ENCODE data around the gene RANBP10. TPM values are rescaled to one million over a fixed set of nuclear protein-coding genes. Genes with fewer than 3 reads are reported as not detected.

The RANBP10 gene
- total RNA-seq, 4 donors from 2014 or later = 8.1 to 11.7 (median 9.3) TPM

- TF ChIP-seq, protein P1, sequence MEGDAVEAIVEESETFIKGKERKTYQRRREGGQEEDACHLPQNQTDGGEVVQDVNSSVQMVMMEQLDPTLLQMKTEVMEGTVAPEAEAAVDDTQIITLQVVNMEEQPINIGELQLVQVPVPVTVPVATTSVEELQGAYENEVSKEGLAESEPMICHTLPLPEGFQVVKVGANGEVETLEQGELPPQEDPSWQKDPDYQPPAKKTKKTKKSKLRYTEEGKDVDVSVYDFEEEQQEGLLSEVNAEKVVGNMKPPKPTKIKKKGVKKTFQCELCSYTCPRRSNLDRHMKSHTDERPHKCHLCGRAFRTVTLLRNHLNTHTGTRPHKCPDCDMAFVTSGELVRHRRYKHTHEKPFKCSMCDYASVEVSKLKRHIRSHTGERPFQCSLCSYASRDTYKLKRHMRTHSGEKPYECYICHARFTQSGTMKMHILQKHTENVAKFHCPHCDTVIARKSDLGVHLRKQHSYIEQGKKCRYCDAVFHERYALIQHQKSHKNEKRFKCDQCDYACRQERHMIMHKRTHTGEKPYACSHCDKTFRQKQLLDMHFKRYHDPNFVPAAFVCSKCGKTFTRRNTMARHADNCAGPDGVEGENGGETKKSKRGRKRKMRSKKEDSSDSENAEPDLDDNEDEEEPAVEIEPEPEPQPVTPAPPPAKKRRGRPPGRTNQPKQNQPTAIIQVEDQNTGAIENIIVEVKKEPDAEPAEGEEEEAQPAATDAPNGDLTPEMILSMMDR (IDR thresholded peaks at IDR 0.05; ENCODE audit: low read depth) = no peak
These were observed 87.1 kb downstream of the RANBP10 start, which contains the start of gene GFOD2 for GRCh38 chr16:67719048-67719777. GFOD2 (minus strand) TSS chr16:67719316; CDS start chr16:67685715, 33,601 bp downstream.

DNA sequence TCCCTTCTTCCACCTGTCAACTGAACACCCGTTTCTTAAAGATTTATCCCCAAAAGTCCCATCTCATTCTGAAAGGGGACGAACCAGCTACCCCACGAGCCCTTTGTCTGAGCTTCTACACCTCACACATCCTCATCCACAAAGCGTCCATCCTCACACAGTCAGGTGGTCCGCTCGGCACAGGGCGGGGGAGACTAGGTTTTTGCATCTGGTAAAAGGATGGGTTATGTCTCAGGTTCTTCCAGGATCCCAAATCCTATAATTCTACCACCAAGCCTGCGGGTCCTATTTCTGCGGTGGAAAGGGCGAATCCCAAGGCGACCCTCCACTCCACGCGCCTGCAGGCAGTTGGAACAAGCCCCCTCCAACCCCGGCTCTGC, 87.7 kb downstream of the RANBP10 start:
- TF ChIP-seq, protein P1 (IDR thresholded peaks at IDR 0.05; ENCODE audit: low read depth) = no peak

DNA sequence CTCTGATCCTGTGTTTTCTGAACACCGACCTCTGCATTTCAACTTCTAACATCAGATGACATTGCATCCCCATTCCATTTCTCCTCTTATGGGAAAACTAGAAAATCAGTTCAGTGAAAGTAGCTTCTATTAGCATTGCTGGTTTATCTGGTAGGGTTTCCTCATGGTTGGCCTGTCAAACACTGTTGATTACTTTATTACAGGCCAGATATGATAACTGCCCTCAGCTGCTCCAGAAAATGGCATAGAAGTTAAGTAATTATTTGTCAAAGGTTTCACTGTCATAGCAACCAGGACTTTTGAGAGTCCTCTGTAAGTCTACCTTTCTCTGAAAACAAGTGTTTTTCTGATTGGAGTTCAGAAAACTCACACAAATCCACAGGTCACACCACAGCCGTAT, 90.3 kb downstream of the RANBP10 start:
- TF ChIP-seq, protein P1 (IDR thresholded peaks at IDR 0.05; ENCODE audit: low read depth) = no peak

DNA sequence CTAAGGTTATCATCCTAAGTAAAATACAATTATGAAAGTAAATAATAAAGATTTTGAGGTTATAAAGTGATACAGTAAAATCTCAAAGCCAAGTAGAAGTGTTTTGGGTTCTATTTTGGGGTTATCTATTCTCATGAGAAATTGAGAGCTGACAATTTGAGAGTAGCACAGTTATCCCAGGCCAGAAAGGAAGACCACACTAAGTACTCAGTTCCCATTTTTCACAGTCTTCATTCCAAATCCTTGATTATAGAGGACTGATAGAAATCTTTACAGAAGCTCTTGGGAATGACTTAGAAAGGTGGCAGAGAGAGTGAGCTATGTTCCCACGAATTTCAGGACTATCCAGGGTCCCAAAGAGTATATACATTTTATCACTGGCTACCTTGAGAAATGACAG, 91.8 kb downstream of the RANBP10 start:
- TF ChIP-seq, protein P1 (IDR thresholded peaks at IDR 0.05; ENCODE audit: low read depth) = no peak

GRCh38 chr16:67713647-67714273, 92.6 kb downstream of the RANBP10 start:
- TF ChIP-seq, protein P1 (IDR thresholded peaks at IDR 0.05; ENCODE audit: low read depth) = no peak

- TF ChIP-seq, protein P1 (IDR thresholded peaks at IDR 0.05; ENCODE audit: low read depth) = no peak
These were observed 95.8 kb downstream of the RANBP10 start for GRCh38 chr16:67710607-67711006.

DNA sequence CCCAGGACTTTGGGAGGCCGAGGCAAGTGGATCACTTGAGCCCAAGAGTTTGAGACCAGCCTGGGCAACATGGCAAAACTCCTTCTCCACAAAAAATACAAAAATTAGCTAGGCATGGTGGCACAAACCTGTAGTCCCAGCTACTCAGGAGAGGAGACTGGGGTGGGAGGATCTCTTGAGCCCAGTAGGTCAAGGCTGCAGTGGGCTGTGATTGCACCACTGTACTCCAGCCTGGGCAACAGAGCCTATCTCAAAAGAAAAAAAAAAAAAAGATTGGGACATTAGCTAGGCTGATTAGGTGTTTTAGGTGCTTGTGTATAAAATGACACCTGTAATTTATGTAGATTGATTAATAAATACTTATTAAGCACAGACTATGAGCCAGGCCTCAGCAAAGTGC, 97.3 kb downstream of the RANBP10 start:
- TF ChIP-seq, protein P1 (IDR thresholded peaks at IDR 0.05; ENCODE audit: low read depth) = no peak
